D721Med (cell line): ENCODE data around the gene STX16.
"Not testable (repeated sequence)": the region's sequence is repeated elsewhere in the genome, so short reads cannot be mapped to it uniquely, and the experiment has no call there.

Experiments used
- DNase-seq: peaks from one replicate; pipeline ENCODE4 v3.0.0; 2011; ENCODE audit warnings: low spot score; ENCODE audit not compliant: insufficient read length
- FAIRE-seq: peaks from 2 replicates; lab custom pipeline; 2011; peaks lifted over from hg19 to GRCh38; lab: Jason Lieb, UNC
- TF ChIP-seq, protein P1 (sequence below): IDR thresholded peaks from 2 replicates; pipeline ENCODE4 v1.5.1; 2012; ENCODE audit warnings: mild to moderate bottlenecking, control low read depth; ENCODE audit not compliant: insufficient read depth; ENCODE audit errors: missing control alignments

STX16 gene

DNA sequence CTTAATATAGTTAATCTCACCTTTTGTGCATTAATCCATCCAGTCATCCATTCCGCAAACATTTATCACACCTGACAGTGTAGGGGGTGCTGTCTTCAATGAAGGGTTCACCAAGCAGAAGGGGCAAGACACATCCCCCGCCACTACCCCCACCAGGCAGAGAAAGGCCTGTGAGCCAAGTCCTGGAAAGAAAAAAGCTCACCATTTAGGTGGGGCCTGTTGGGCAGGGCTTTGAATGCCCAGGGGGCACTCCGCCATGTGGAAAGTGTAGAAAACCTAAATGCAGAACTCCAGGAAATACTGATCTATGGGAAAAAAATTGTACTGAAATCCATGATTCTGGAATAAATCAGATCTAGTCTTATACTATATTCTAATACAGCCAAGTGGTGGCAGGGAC, 4.8 kb upstream of the STX16 start:
- DNase-seq (no peak), FAIRE-seq (no peak)
- TF ChIP-seq, protein P1, sequence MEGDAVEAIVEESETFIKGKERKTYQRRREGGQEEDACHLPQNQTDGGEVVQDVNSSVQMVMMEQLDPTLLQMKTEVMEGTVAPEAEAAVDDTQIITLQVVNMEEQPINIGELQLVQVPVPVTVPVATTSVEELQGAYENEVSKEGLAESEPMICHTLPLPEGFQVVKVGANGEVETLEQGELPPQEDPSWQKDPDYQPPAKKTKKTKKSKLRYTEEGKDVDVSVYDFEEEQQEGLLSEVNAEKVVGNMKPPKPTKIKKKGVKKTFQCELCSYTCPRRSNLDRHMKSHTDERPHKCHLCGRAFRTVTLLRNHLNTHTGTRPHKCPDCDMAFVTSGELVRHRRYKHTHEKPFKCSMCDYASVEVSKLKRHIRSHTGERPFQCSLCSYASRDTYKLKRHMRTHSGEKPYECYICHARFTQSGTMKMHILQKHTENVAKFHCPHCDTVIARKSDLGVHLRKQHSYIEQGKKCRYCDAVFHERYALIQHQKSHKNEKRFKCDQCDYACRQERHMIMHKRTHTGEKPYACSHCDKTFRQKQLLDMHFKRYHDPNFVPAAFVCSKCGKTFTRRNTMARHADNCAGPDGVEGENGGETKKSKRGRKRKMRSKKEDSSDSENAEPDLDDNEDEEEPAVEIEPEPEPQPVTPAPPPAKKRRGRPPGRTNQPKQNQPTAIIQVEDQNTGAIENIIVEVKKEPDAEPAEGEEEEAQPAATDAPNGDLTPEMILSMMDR, result no peak

DNA sequence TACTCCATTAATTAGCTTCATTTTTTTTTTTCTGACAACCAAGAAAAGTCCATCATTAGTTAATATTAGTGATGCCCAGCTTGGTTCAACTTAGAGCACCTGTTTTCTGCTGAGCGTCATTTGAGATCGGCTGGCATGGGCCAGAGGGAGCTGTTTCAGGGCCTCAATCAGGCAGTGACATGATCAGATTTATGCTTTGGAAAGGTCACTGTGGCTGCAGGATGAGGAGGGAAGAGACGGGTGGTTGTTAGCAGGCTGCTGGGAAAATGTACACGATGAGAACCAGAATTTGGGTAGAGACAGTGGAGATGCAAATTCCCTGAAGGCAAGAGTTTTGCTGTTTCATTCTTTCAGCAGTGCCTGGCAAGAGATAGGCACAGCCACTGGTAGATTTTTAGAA, 4.4 kb upstream of the STX16 start:
- no peak for FAIRE-seq
- TF ChIP-seq, protein P1, result no peak

GRCh38 chr20:58647162-58647795, 3.8 kb upstream of the STX16 start:
- no peak for FAIRE-seq
- no peak for DNase-seq

More for the DNA sequence above, 4.4 kb upstream of the STX16 start:
- DNase-seq, result no peak

DNA sequence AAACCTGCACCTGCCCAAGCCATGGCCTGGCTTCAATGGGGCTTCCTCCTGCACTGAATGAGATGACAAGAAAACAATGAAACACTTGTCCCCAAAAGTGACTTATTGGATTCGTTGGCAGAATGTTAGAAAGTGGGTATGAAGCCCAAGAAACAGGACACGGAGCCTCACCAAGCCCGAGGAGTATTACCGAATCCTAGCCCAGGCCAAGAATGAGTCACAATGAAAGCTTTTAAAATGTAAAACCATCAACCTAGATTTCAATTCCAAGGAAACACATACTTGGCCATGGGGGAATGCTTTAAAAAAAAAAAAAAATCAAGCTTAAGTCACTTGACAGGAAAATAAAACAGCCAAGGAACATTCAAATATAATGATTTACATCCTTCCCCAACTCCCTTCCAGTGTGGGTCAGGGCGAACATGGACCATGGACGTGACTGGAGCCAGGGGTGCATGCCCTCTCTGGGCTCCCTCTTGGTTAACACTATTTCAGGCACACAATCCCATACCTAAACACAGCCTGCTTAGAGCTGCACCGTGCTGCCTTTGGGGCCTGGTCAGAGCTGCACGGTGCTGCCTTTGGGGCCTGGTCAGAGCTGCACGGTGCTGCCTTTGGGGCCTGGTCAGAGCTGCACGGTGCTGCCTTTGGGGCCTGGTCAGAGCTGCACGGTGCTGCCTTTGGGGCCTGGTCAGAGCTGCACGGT, 3.1 kb upstream of the STX16 start:
- DNase-seq, result no peak
- TF ChIP-seq, protein P1, result no peak

More at GRCh38 chr20:58647162-58647795, 3.8 kb upstream of the STX16 start:
- TF ChIP-seq, protein P1, result no peak

DNA sequence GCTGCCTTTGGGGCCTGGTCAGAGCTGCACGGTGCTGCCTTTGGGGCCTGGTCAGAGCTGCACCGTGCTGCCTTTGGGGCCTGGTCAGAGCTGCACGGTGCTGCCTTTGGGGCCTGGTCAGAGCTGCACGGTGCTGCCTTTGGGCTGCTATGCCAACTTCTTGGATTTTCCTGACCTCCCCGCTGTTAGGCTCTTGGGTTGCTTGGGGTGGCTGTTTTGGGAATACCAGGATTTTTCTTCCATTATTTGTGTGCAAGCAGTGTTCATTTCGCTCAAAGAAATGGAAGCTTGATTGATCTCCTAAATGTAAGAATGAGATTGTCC, 2.6 kb upstream of the STX16 start:
- not testable (repeated sequence) for FAIRE-seq, DNase-seq

More for the DNA sequence above, 3.1 kb upstream of the STX16 start:
- no peak for FAIRE-seq

- FAIRE-seq, result no peak
- TF ChIP-seq, protein P1, result no peak
Observed at GRCh38 chr20:58649288-58650180, 1.5 kb upstream of the STX16 start.

GRCh38 chr20:58650181-58650775, 805 bp upstream of the STX16 start:
- DNase-seq, result no peak
- no peak for FAIRE-seq
- TF ChIP-seq, protein P1, result peak; percentile 26

More at GRCh38 chr20:58649288-58650180, 1.5 kb upstream of the STX16 start:
- no peak for DNase-seq
